HS-27A (cell line): Measurements from ENCODE around the gene RABL2B.

Source experiments
- DNase-seq: peaks from one replicate; pipeline ENCODE4 v3.0.0-alpha.2; 2012; ENCODE audit warnings: low read depth, missing footprints

RABL2B gene

GRCh38 chr22:50737728-50738648, 45.4 kb downstream of the RABL2B start, which contains the start of gene ACR:
TSS of gene ACR (plus strand) at chr22:50738204. CDS start at chr22:50738236, 32 bp downstream.
- no peak for DNase-seq

- DNase-seq = no peak
These were observed 47.8 kb downstream of the RABL2B start for GRCh38 chr22:50735739-50736030.

GRCh38 chr22:50734986-50735738, 48.3 kb downstream of the RABL2B start:
- DNase-seq = no peak

GRCh38 chr22:50734343-50734771, 49.1 kb downstream of the RABL2B start:
- no peak for DNase-seq

- DNase-seq = no peak
These were observed 49.7 kb downstream of the RABL2B start for GRCh38 chr22:50733521-50734342.

- no peak for DNase-seq
These were observed 50.8 kb downstream of the RABL2B start for GRCh38 chr22:50732681-50733080.

- no peak for DNase-seq
These were observed 51.4 kb downstream of the RABL2B start for GRCh38 chr22:50731811-50732624.

- DNase-seq = no peak
These were observed 52.3 kb downstream of the RABL2B start for GRCh38 chr22:50730941-50731661.

GRCh38 chr22:50730013-50730891, 53.2 kb downstream of the RABL2B start:
- DNase-seq = no peak

- no peak for DNase-seq
These were observed 53.9 kb downstream of the RABL2B start for GRCh38 chr22:50729391-50730012.

GRCh38 chr22:50728523-50728931, 54.9 kb downstream of the RABL2B start:
- no peak for DNase-seq

GRCh38 chr22:50727678-50728522, 55.5 kb downstream of the RABL2B start:
- no peak for DNase-seq

GRCh38 chr22:50726643-50727340, 56.6 kb downstream of the RABL2B start:
- DNase-seq = no peak

- no peak for DNase-seq
These were observed 57.8 kb downstream of the RABL2B start for GRCh38 chr22:50725597-50725996.

- no peak for DNase-seq
These were observed 58.8 kb downstream of the RABL2B start for GRCh38 chr22:50724616-50725015.

- DNase-seq = no peak
These were observed 59.4 kb downstream of the RABL2B start for GRCh38 chr22:50723991-50724390.

GRCh38 chr22:50722716-50723428, 60.6 kb downstream of the RABL2B start:
- no peak for DNase-seq
